HCT116 (cell line): Measurements from ENCODE around the gene TAS2R20. TPM values are rescaled to one million over a fixed set of nuclear protein-coding genes. Genes with fewer than 3 reads are reported as not detected.

Source experiments
- ATAC-seq: fragments of 200-7000 bp; cut with Tn5 transposase; 2 replicates; pipeline ENCODE4 v1.9.1; 2020; ENCODE audit warnings: mild to moderate bottlenecking, moderate library complexity
- BruUV-seq: library from RNA; stranded (reverse); fragments of 400-500 nt; replicated peaks from 2 replicates; lab custom pipeline; 2021; lab: Mats Ljungman, UMichigan
- CTCF ChIA-PET: fragments of 300-600 bp; sonication (Branson Sonifier 250); formaldehyde crosslinking; loops from one replicate; lab custom pipeline; 2021; ENCODE audit warnings: antibody characterized with exemption; lab: Charles Lee
- POLR2A ChIA-PET: fragments of 300-600, 350-600 bp; sonication (Branson Sonifier 250); formaldehyde crosslinking; loops from one replicate; lab custom pipeline; 2021; ENCODE audit warnings: antibody characterized with exemption; lab: Charles Lee
- RAD21 ChIA-PET, 2 experiments: fragments of 300-600 bp; sonication (Branson Sonifier 250); formaldehyde crosslinking; loops; one replicate each; lab custom pipeline; 2023; ENCODE audit warnings: low total read pairs in 2 of 2; ENCODE audit not compliant: uncharacterized antibody in 2 of 2, unreplicated experiment in 2 of 2, low non-redundant PET in 1 of 2; lab: Charles Lee
- DNase-seq: peaks from one replicate; pipeline ENCODE4 v3.0.0-alpha.2; 2010; ENCODE audit warnings: low read depth, low spot score
- H2AFZ ChIP-seq: fragments of 200-600 bp; shearing (Covaris generic), sonication (generic); 2 replicates; pipeline ENCODE4 v1.6.1; 2017; ENCODE audit warnings: low read depth, mixed run types, mixed read lengths, antibody characterized with exemption, low read length; ENCODE audit not compliant: poor library complexity, severe bottlenecking
- H3K27ac ChIP-seq: 2 replicates; pipeline ENCODE4 v1.5.1; 2012; ENCODE audit warnings: low read depth, low read length
- H3K27me3 ChIP-seq: fragments of 200-600 bp; sonication (generic); 2 replicates; pipeline ENCODE4 v1.6.1; 2016; ENCODE audit warnings: mixed run types, low read length, mixed read lengths; ENCODE audit not compliant: insufficient read depth
- H3K36me3 ChIP-seq, 2 experiments: fragments of 200-500 bp in 1 of 2; fragments of 200-600 bp in 1 of 2; sonication (Bioruptor generic) in 1 of 2; sonication (generic) in 1 of 2; 2 replicates each; pipeline versions ENCODE4 v1.5.1 to v1.6.1; 2014 to 2016; ENCODE audit warnings: low read length in 2 of 2, inconsistent platforms in 1 of 2, mixed read lengths in 1 of 2, mixed run types in 1 of 2; ENCODE audit not compliant: insufficient read depth in 2 of 2, control insufficient read depth in 1 of 2
- H3K4me1 ChIP-seq, 2 experiments: fragments of 200-600 bp in 1 of 2; sonication (generic) in 1 of 2; 2 replicates each; pipeline versions ENCODE4 v1.5.1 to v1.6.1; 2012 to 2017; ENCODE audit warnings: low read length in 2 of 2, inconsistent platforms in 1 of 2, mild to moderate bottlenecking in 1 of 2, mixed read lengths in 1 of 2, mixed run types in 1 of 2, moderate library complexity in 1 of 2; ENCODE audit not compliant: insufficient read depth in 2 of 2, control insufficient read depth in 1 of 2
- H3K4me2 ChIP-seq: fragments of 200-600 bp; sonication (generic); 2 replicates; pipeline ENCODE4 v1.6.1; 2017; ENCODE audit warnings: mixed run types, low read length, mixed read lengths
- H3K4me3 ChIP-seq, 2 experiments: fragments of 200-600 bp in 1 of 2; sonication (generic) in 1 of 2; replicated peaks in 1 of 2; 2 replicates each; pipeline ENCODE4 v1.5.1; 2011 to 2016; ENCODE audit warnings: low read length in 2 of 2, control low read depth in 1 of 2, low read depth in 1 of 2, mild to moderate bottlenecking in 1 of 2, mixed read lengths in 1 of 2, mixed run types in 1 of 2
- H3K79me2 ChIP-seq: fragments of 200-600 bp; sonication (generic); 2 replicates; pipeline ENCODE4 v1.6.1; 2017; ENCODE audit warnings: mild to moderate bottlenecking, mixed run types, low read length, moderate library complexity, mixed read lengths; ENCODE audit not compliant: insufficient read depth
- H3K9ac ChIP-seq: fragments of 200-600 bp; sonication (generic); 2 replicates; pipeline ENCODE4 v1.6.1; 2016; ENCODE audit warnings: low read length, mixed read lengths
- H3K9me2 ChIP-seq: fragments of 200-600 bp; sonication (generic), shearing (Covaris generic); 2 replicates; pipeline ENCODE4 v1.6.1; 2017; ENCODE audit warnings: mixed run types, mild to moderate bottlenecking, moderate library complexity; ENCODE audit not compliant: insufficient read depth
- H3K9me3 ChIP-seq, 2 experiments: fragments of 200-500 bp in 1 of 2; fragments of 200-600 bp in 1 of 2; sonication (Bioruptor generic) in 1 of 2; sonication (generic) in 1 of 2; 2 replicates each; pipeline ENCODE4 v1.6.1; 2014 to 2017; ENCODE audit warnings: low read length in 2 of 2, mixed read lengths in 2 of 2, inconsistent platforms in 1 of 2, low read depth in 1 of 2, mild to moderate bottlenecking in 1 of 2, mixed run types in 1 of 2, moderate library complexity in 1 of 2; ENCODE audit not compliant: control insufficient read depth in 1 of 2, insufficient read depth in 1 of 2
- H4K20me1 ChIP-seq: fragments of 200-600 bp; sonication (generic), shearing (Covaris generic); 2 replicates; pipeline ENCODE4 v1.6.1; 2017; ENCODE audit warnings: mixed run types, mild to moderate bottlenecking, moderate library complexity; ENCODE audit not compliant: insufficient read depth
- CBX3 ChIP-seq: IDR thresholded peaks from 2 replicates; pipeline ENCODE4 v1.6.1; 2012; ENCODE audit warnings: low read depth
- CEBPB ChIP-seq: IDR thresholded peaks from 2 replicates; pipeline ENCODE4 v1.6.1; 2012; ENCODE audit warnings: low read depth
- EGR1 ChIP-seq: IDR thresholded peaks from 2 replicates; pipeline ENCODE4 v1.6.1; 2012; ENCODE audit warnings: low read depth
- ELF1 ChIP-seq: IDR thresholded peaks from 2 replicates; pipeline ENCODE4 v1.6.1; 2012; ENCODE audit warnings: low read depth, borderline replicate concordance
- EZH2 ChIP-seq: fragments of 200-600 bp; sonication (generic); IDR thresholded peaks from 2 replicates; pipeline ENCODE4 v1.6.1; 2017; ENCODE audit warnings: antibody characterized with exemption, mixed run types
- EZH2phosphoT487 ChIP-seq: fragments of 200-600 bp; IDR thresholded peaks from 2 replicates; pipeline ENCODE4 v1.6.1; 2018; ENCODE audit warnings: antibody characterized with exemption, borderline replicate concordance
- FOSL1 ChIP-seq: IDR thresholded peaks from 2 replicates; pipeline ENCODE4 v1.6.1; 2012; ENCODE audit warnings: low read depth
- JUND ChIP-seq: IDR thresholded peaks from 2 replicates; pipeline ENCODE4 v1.6.1; 2012
- POLR2AphosphoS5 ChIP-seq: IDR thresholded peaks from 2 replicates; pipeline ENCODE4 v1.6.1; 2011; ENCODE audit warnings: mild to moderate bottlenecking, low read depth, low read length, moderate library complexity
- RAD21 ChIP-seq: IDR thresholded peaks from 2 replicates; pipeline ENCODE4 v1.6.1; 2012; ENCODE audit warnings: low read depth, mild to moderate bottlenecking
- SP1 ChIP-seq: IDR thresholded peaks from 2 replicates; pipeline ENCODE4 v1.6.1; 2012; ENCODE audit warnings: low read depth
- SRF ChIP-seq: IDR thresholded peaks from 2 replicates; pipeline ENCODE4 v1.6.1; 2012; ENCODE audit warnings: low read depth
- YY1 ChIP-seq: IDR thresholded peaks from 2 replicates; pipeline ENCODE4 v1.6.1; 2011; ENCODE audit warnings: low read length, low read depth, moderate library complexity, mild to moderate bottlenecking; ENCODE audit not compliant: insufficient replicate concordance; ENCODE audit errors: extremely low read depth
- ZFX ChIP-seq: fragments of 450-650 bp; IDR thresholded peaks from 2 replicates; pipeline ENCODE4 v1.6.1; 2017
- ZNF274 ChIP-seq: fragments of 200-500 bp; sonication (Bioruptor generic); IDR thresholded peaks from 2 replicates; pipeline ENCODE4 v1.6.1; 2014; ENCODE audit warnings: mild to moderate bottlenecking, low read depth, low read length, inconsistent platforms
- intact Hi-C: fragments of 100-400 bp; cut with micrococcal nuclease; formaldehyde crosslinking; loops from 2 replicates; pipeline ENCODE4 v1.10.0; 2022
- total RNA-seq: library from RNA; stranded (reverse); gene quantifications from one replicate; pipeline ENCODE4 v1.2.1, GENCODE V29; 2021; ENCODE audit not compliant: unreplicated experiment
- TF ChIP-seq, protein P1 (sequence below), 3 experiments: fragments of 200-600 bp in 1 of 3; sonication (generic) in 1 of 3; IDR thresholded peaks in 2 of 3; conservative IDR thresholded peaks in 1 of 3; 2 replicates each; pipeline ENCODE4 v1.5.1; 2012 to 2017; ENCODE audit warnings: low read depth in 2 of 3, low read length in 2 of 3, antibody characterized with exemption in 1 of 3, borderline replicate concordance in 1 of 3, control low read depth in 1 of 3, mild to moderate bottlenecking in 1 of 3, mixed read lengths in 1 of 3, mixed run types in 1 of 3, moderate library complexity in 1 of 3; ENCODE audit not compliant: insufficient read depth in 1 of 3
- TF ChIP-seq, protein P2 (sequence below): IDR thresholded peaks from 2 replicates; pipeline ENCODE4 v1.6.1; 2012
- TF ChIP-seq, protein P3 (sequence below): IDR thresholded peaks from 2 replicates; pipeline ENCODE4 v1.6.1; 2011; ENCODE audit warnings: mild to moderate bottlenecking, low read length, moderate library complexity; ENCODE audit not compliant: insufficient replicate concordance; ENCODE audit errors: extremely low read depth
- TF ChIP-seq, protein P4 (sequence below): IDR thresholded peaks from 2 replicates; pipeline ENCODE4 v1.6.1; 2012
- TF ChIP-seq, protein P5 (sequence below): IDR thresholded peaks from 2 replicates; pipeline ENCODE4 v1.6.1; 2012; ENCODE audit warnings: low read depth

Gene TAS2R20
- total RNA-seq, 1 experiment from 2014 or later = 0.76 TPM

DNA sequence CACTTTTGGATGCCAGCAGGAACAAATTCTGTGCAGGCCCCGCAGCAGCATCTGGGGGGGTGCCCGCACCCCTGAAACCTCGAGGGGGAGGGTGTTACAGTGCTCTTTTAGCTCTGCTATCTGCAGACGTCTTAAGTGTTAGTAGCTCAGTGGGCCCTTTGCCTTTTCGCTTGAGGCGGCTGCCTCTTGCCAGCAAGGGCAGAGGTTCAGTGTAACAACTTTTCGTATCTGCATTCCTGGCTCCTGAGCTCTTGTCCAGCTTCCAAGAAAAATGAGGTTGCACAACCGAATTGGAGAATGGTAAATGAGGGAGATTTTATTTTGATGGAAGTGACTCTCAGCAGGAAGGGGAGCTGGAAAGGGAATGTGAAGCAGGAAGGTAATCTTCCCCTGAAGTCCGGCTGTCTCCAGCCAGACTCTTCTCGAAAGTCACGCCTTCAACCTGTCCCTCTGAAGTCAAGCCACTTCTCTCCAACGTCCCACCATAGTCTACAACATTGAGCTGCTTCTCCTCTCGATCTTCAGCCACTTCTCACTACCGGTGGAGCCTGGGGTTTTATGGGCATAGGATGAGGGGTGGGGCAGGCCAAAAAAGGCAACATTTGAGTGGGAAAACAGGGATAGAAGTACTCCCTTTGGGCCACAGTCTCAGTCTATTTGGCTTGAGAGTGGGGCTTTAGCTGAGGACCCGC is 29.2 kb downstream of the TAS2R20 start:
- no peak overlapping the region for H3K4me3 ChIP-seq
- no peaks in the 10 kb centered on the region for H3K9me3 ChIP-seq
- no peak for ATAC-seq
- no peak for DNase-seq
- no peaks in the 10 kb centered on the region for H3K36me3 ChIP-seq
- no peaks in the 10 kb centered on the region for H3K4me1 ChIP-seq
- POLR2A ChIA-PET = no interaction called here
- H4K20me1 ChIP-seq = 0 out of 2 replicates have a peak, but pooled peaks cover 4% of the 10 kb centered on the region
- no peak overlapping the region for H3K4me2 ChIP-seq
- H3K9ac ChIP-seq = no peak overlapping the region
- no TSS peak for BruUV-seq
- RAD21 ChIA-PET = no interaction called here
- H3K9me2 ChIP-seq = no peaks in the 10 kb centered on the region; the same call in 1 of the 2 replicates
- no peak overlapping the region for H2AFZ ChIP-seq
- CTCF ChIA-PET = no interaction called here
- H3K27ac ChIP-seq = no peak overlapping the region
- TF ChIP-seq ZFX (no peak), ELF1 (no peak), SRF (no peak), ZNF274 (no peak), SP1 (no peak), EZH2phosphoT487 (no peak), POLR2AphosphoS5 (no peak), EZH2 (no peak), RAD21 (no peak), CEBPB (no peak), FOSL1 (no peak), YY1 (no peak), EGR1 (no peak), JUND (no peak), CBX3 (no peak)
- TF ChIP-seq, protein P1, sequence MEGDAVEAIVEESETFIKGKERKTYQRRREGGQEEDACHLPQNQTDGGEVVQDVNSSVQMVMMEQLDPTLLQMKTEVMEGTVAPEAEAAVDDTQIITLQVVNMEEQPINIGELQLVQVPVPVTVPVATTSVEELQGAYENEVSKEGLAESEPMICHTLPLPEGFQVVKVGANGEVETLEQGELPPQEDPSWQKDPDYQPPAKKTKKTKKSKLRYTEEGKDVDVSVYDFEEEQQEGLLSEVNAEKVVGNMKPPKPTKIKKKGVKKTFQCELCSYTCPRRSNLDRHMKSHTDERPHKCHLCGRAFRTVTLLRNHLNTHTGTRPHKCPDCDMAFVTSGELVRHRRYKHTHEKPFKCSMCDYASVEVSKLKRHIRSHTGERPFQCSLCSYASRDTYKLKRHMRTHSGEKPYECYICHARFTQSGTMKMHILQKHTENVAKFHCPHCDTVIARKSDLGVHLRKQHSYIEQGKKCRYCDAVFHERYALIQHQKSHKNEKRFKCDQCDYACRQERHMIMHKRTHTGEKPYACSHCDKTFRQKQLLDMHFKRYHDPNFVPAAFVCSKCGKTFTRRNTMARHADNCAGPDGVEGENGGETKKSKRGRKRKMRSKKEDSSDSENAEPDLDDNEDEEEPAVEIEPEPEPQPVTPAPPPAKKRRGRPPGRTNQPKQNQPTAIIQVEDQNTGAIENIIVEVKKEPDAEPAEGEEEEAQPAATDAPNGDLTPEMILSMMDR (IDR thresholded peaks at IDR 0.05 in 2 of 3, conservative IDR thresholded peaks at IDR 0.05 in 1 of 3; ENCODE audit: borderline replicate concordance in 1 of 3, insufficient read depth in 1 of 3, low read depth in 2 of 3, low read length in 2 of 3) = no peak
- TF ChIP-seq, protein P2, sequence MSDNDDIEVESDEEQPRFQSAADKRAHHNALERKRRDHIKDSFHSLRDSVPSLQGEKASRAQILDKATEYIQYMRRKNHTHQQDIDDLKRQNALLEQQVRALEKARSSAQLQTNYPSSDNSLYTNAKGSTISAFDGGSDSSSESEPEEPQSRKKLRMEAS = no peak
- TF ChIP-seq, protein P3, sequence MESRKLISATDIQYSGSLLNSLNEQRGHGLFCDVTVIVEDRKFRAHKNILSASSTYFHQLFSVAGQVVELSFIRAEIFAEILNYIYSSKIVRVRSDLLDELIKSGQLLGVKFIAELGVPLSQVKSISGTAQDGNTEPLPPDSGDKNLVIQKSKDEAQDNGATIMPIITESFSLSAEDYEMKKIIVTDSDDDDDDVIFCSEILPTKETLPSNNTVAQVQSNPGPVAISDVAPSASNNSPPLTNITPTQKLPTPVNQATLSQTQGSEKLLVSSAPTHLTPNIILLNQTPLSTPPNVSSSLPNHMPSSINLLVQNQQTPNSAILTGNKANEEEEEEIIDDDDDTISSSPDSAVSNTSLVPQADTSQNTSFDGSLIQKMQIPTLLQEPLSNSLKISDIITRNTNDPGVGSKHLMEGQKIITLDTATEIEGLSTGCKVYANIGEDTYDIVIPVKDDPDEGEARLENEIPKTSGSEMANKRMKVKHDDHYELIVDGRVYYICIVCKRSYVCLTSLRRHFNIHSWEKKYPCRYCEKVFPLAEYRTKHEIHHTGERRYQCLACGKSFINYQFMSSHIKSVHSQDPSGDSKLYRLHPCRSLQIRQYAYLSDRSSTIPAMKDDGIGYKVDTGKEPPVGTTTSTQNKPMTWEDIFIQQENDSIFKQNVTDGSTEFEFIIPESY = no peak
- TF ChIP-seq, protein P4, sequence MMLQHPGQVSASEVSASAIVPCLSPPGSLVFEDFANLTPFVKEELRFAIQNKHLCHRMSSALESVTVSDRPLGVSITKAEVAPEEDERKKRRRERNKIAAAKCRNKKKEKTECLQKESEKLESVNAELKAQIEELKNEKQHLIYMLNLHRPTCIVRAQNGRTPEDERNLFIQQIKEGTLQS = no peak
- TF ChIP-seq, protein P5, sequence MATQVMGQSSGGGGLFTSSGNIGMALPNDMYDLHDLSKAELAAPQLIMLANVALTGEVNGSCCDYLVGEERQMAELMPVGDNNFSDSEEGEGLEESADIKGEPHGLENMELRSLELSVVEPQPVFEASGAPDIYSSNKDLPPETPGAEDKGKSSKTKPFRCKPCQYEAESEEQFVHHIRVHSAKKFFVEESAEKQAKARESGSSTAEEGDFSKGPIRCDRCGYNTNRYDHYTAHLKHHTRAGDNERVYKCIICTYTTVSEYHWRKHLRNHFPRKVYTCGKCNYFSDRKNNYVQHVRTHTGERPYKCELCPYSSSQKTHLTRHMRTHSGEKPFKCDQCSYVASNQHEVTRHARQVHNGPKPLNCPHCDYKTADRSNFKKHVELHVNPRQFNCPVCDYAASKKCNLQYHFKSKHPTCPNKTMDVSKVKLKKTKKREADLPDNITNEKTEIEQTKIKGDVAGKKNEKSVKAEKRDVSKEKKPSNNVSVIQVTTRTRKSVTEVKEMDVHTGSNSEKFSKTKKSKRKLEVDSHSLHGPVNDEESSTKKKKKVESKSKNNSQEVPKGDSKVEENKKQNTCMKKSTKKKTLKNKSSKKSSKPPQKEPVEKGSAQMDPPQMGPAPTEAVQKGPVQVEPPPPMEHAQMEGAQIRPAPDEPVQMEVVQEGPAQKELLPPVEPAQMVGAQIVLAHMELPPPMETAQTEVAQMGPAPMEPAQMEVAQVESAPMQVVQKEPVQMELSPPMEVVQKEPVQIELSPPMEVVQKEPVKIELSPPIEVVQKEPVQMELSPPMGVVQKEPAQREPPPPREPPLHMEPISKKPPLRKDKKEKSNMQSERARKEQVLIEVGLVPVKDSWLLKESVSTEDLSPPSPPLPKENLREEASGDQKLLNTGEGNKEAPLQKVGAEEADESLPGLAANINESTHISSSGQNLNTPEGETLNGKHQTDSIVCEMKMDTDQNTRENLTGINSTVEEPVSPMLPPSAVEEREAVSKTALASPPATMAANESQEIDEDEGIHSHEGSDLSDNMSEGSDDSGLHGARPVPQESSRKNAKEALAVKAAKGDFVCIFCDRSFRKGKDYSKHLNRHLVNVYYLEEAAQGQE = no peak
- no peaks in the 10 kb centered on the region for H3K27me3 ChIP-seq
- H3K79me2 ChIP-seq = no peaks in the 10 kb centered on the region
- intact Hi-C loops = no loop called here
